Brain pericyte (primary cell): ENCODE measurements around the gene OSCAR.

Experiments used
- DNase-seq: peaks from one replicate; pipeline ENCODE4 v3.0.0-alpha.2; 2012; ENCODE audit warnings: low read depth, low spot score

Gene OSCAR

DNA sequence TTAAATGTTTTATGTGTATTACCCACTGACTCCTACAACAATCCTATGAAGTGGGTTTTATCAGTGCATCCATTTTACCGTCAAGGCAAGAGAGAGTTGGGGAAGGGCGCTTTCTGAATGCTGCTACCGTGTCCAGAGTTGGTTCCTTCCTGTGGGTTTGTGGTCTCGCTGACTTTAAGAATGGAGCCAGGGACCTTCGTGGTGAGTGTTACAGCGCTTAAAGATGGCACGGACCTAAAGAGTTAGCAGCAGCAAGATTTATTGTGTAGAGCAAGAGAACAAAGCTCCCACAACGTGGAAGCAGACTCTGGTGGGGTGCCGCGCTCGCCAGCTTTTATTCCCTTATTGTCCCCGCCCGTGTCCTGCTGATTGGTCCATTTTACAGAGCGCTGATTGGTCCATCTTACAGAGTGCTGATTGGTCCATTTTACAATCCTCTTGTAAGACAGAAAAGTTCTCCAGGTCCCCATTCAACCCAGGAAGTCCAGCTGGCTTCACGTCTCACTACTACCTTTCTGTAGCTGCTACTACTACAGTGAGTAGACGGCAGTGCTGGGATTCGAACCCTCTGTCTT is 6.1 kb downstream of the OSCAR start:
- no peak for DNase-seq

DNA sequence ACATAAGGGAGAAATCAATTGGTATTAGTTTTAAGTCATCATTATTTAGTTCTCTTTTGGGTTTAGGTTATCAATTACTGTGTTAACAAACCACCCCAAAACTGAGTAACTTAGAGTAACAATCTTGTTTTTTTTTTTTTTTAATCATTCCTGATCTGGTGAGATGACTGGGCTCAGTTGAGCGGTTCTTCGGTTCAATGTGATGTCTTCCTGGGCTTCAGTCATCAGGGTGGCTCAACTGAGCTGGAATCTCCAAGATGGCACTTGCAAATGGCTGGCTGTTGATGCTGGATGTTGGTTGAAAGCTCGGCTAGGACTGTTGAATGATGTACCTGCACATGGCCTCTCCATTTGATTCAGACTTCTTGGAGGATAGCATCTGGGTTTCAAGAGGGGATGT is 16.2 kb downstream of the OSCAR start:
- DNase-seq, result no peak

DNA sequence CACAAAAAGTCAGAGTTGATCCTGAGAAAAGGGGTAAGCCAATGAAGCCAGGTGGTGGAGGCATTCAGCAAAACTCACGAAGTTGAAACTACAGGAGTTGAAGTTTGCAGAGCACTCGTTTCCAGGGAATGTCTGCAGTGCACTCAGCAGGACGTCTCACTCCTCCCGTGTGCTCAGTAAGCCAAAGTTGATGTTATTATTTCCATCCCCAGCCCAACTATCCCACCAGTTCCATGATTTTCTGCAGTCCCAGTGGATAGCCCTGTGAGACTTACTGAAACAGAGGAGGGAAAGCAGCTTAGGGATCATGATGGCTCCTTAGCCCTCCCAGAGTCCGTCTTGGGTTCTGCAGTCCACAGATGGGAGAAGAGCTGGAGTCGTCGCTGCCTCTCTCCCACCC is 19.6 kb downstream of the OSCAR start, which contains the start of gene TARM1:
Gene TARM1 (minus strand): TSS at position 334 of the 400 bp plus-strand sequence. CDS start 25 bp downstream, at position 309.
- DNase-seq, result no peak

DNA sequence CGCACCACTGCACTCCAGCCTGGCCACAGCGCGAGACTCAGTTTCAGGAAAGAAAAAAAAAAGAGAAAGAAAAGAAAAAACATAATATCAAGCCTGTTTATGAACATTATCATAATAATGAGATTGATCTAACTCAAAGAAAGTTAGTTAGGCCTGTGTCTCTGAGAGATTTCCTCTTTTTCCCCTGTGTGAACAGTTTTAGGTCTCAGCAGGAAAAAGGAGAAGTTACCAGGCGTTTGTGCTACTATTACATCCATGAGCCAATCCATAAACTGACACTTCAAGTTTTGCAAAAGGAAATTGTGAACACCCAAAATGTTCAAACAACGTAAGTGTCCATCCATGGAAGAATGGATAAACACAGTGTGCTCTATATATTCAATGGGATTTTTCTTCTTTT is 23.3 kb downstream of the OSCAR start:
- no peak for DNase-seq

DNA sequence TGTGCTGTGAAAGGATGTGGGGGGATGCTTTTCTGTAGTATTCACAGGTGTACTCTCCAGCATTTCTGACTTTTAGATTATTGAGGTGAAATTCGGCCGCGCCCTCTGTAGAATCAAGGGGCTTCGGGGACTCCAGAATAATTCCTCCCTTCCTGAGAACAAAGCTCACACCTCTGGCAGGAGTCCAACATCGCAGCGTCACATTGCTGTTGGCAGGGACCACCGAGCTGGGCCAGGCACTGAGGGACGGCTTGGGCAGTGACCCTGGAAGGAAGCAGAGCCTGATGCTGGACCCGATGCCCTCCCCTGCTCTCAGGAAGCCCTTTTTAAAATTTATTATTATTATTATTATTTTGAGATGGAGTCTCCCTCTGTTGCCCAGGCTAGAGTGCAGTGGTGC is 25.8 kb downstream of the OSCAR start:
- DNase-seq, result no peak

DNA sequence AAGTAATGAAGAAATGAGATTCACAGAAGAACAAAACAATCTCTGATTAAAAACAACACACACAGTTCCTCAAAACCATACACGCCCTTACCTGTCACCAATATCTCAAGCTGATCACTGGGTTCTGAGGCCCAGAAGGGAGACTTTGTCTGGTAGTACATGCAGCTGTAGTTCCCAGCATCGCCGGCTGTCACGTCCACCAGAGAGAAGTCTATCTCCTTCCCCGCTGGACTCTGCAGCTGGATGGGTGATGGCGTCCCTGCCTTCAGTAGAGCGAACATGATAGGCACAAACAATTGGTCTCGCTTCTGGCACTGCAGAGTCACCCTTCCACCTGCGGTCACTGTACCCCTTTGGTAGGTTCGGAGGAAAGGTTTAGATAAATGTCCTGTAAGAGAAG is 26.8 kb downstream of the OSCAR start:
- DNase-seq, result no peak

DNA sequence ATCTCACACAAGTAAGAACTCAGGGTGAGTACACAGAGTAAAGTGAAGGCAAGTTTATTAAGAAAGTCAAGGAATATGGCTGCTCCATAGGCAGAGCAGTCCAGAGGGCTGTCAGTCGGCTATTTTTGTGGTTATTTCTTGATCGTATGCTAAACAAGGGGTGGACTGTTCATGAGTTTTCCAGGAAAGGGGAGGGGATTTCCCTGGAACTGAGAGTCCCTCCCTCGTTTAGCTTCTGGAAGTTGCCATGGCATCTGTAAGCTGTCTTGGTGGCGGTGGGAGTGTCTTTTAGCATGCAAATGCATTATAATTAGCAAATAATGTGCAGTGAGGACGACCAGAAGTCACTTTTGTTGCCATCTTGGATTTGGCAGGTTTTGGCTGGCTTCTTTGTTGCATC is 31.1 kb downstream of the OSCAR start:
- DNase-seq, result no peak

DNA sequence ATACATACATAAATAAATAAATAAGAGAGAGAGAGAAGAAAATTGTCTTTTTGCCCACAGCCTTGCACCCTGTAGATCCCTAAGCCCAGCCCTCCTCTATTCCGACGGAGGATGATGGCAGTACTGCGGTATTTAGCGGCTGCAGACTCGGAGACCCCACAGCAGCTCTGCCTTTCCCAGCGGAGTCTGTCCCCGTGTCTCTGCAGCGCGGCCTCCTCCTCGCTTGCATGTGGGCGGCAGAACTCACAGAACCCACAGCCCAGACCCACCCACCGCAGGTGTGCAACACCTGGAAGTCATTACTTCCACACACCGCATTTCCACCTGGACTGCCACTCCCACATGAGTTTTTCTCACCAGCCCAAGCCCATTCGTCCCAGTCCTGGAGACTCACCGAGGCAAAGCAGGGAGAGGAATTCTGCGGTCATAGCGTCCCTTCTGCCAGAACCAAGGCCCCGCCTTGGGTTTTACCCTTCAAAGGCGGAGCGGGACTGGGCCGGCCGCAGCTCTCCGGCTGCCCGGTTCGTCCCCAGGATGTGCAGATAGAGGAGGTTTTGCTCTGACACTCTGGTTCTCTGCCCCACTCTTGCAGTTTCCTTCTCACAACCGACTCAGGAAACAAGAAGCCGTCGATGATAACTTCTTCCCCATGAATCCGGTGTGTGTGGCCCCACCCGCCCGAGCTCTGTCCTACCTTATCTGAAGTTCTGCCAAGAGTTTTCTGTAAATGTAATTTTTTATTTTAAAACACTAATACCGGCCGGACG is 37.1 kb downstream of the OSCAR start, which contains the start of gene VSTM1:
Gene VSTM1 (minus strand): TSS at position 548 of the 767 bp plus-strand sequence. CDS start 120 bp downstream, at position 428.
- DNase-seq, result no peak

DNA sequence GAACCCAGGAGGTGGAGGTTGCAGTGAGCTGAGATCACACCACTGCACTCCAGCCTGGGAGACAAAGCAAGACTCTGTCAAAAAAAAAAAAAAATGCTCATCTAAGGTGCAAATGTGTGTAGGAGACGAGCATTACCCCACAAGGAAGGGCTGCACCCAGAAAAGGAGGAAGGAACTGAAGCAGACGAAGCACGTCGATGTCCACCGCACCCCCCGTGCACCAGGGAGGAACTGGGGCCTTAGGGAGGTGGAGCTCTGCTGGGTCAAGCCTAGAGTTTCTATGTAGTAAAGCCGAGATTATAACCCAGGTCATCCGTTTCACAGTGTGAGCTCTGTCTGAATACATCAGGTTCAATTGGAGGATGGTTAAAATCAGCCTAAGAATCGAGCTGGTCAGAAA is 38.0 kb downstream of the OSCAR start:
- no peak for DNase-seq

DNA sequence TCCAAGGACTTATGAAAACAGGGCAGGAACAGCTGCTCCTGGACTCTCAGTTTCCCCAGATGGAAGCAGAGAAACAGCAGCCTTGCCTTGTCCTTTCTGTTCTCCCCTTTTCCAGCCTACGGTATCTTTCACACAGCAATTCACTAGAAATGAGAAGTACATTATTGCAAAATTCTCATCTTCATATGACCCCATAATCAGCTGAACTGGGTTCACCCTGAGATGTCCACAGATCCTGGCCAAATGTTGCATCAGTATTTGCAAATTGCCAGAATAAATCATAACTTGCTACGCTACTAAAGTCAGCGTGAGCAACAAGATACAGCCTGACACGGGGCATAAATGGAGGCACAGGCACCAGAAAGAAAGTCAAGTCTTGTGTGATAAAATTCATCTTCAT is 53.0 kb downstream of the OSCAR start:
- no peak for DNase-seq

DNA sequence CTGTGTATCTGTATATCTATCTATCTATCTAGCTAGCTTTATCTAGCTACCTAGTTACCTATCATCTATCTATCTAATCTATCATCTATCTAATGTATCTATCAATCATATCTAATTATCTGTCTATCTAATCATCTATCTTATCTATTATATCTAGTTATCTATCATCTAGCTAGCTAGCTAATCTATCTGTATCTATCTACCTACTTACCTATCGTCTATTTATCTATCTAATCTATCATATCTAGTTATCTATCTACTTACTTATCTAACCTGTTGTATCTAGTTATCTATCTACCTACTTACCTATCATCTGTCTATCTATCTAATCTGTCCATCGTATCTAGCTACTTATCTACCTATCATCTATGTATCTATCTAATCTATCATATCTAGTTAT is 54.8 kb downstream of the OSCAR start:
- no peak for DNase-seq
